ENCODE results near the gene ACTN1.

Gene ACTN1

GRCh38 chr14:68972507-68973218 is 6.4 kb downstream of the ACTN1 start:
- peaks cover 12% of the 10 kb centered on the region for H3K36me3 ChIP-seq (replicated peaks; ENCODE audit: low read depth, low read length)

GRCh38 chr14:68971411-68972035 is 7.6 kb downstream of the ACTN1 start:
- peaks cover 5% of the 10 kb centered on the region for H3K4me1 ChIP-seq (ENCODE audit: low read length)
- no peak overlapping the region for H3K9ac ChIP-seq (ENCODE audit: low read length)
- H3K4me3 ChIP-seq (ENCODE audit: low read length) = no peak overlapping the region
- no peak for TF ChIP-seq CTCF (IDR thresholded peaks at IDR 0.05; ENCODE audit: low read depth, low read length)
- no peak for TF ChIP-seq EZH2phosphoT487 (IDR thresholded peaks at IDR 0.05; ENCODE audit: low read depth)
- H3K79me2 ChIP-seq (ENCODE audit: low read length) = no peaks in the 10 kb centered on the region
- peaks cover 12% of the 10 kb centered on the region for H3K36me3 ChIP-seq (replicated peaks; ENCODE audit: low read depth, low read length)
- no peaks in the 10 kb centered on the region for H4K20me1 ChIP-seq (ENCODE audit: insufficient read depth, low read length)
- no peak overlapping the region for H3K27ac ChIP-seq (ENCODE audit: low read length)
- H3K4me2 ChIP-seq (ENCODE audit: low read length) = no peak overlapping the region
- peaks cover 7% of the 10 kb centered on the region; the same call in 1 of the 2 replicates for H3K9me3 ChIP-seq (ENCODE audit: insufficient read depth, low read length)
- H3K27me3 ChIP-seq (ENCODE audit: low read depth, low read length) = peaks cover 24% of the 10 kb centered on the region
- H2AFZ ChIP-seq (ENCODE audit: low read depth, low read length) = no peak overlapping the region

More at GRCh38 chr14:68972507-68973218, 6.4 kb downstream of the ACTN1 start:
- H3K27ac ChIP-seq (ENCODE audit: low read length) = no peak overlapping the region
- no peak for TF ChIP-seq EZH2phosphoT487 (IDR thresholded peaks at IDR 0.05; ENCODE audit: low read depth)
- TF ChIP-seq CTCF (IDR thresholded peaks at IDR 0.05; ENCODE audit: low read depth, low read length) = no peak
- peaks cover 7% of the 10 kb centered on the region; the same call in 1 of the 2 replicates for H3K9me3 ChIP-seq (ENCODE audit: insufficient read depth, low read length)
- no peaks in the 10 kb centered on the region for H3K79me2 ChIP-seq (ENCODE audit: low read length)
- no peaks in the 10 kb centered on the region for H4K20me1 ChIP-seq (ENCODE audit: insufficient read depth, low read length)
- no peak overlapping the region for H3K9ac ChIP-seq (ENCODE audit: low read length)
- H3K27me3 ChIP-seq (ENCODE audit: low read depth, low read length) = peaks cover 17% of the 10 kb centered on the region; the same call in 1 of the 2 replicates
- H3K4me1 ChIP-seq (ENCODE audit: low read length) = peaks cover 17% of the 10 kb centered on the region
- H3K4me2 ChIP-seq (ENCODE audit: low read length) = no peak overlapping the region
- H2AFZ ChIP-seq (ENCODE audit: low read depth, low read length) = no peak overlapping the region
- H3K4me3 ChIP-seq (ENCODE audit: low read length) = no peak overlapping the region

- TF ChIP-seq CTCF (IDR thresholded peaks at IDR 0.05; ENCODE audit: low read depth, low read length) (no peak), EZH2phosphoT487 (IDR thresholded peaks at IDR 0.05; ENCODE audit: low read depth) (no peak)
- peaks cover 7% of the 10 kb centered on the region; the same call in 1 of the 2 replicates for H3K9me3 ChIP-seq (ENCODE audit: insufficient read depth, low read length)
- no peak overlapping the region for H3K9ac ChIP-seq (ENCODE audit: low read length)
- H2AFZ ChIP-seq (ENCODE audit: low read depth, low read length) = no peak overlapping the region
- peaks cover 22% of the 10 kb centered on the region for H3K27me3 ChIP-seq (ENCODE audit: low read depth, low read length)
- H3K4me2 ChIP-seq (ENCODE audit: low read length) = no peak overlapping the region
- no peaks in the 10 kb centered on the region for H4K20me1 ChIP-seq (ENCODE audit: insufficient read depth, low read length)
- H3K4me3 ChIP-seq (ENCODE audit: low read length) = no peak overlapping the region
- no peaks in the 10 kb centered on the region for H3K79me2 ChIP-seq (ENCODE audit: low read length)
- no peaks in the 10 kb centered on the region for H3K4me1 ChIP-seq (ENCODE audit: low read length)
- H3K27ac ChIP-seq (ENCODE audit: low read length) = no peak overlapping the region
- H3K36me3 ChIP-seq (replicated peaks; ENCODE audit: low read depth, low read length) = peaks cover 12% of the 10 kb centered on the region
Observed at GRCh38 chr14:68970736-68971135, 8.4 kb downstream of the ACTN1 start.

GRCh38 chr14:68970038-68970612 is 9.0 kb downstream of the ACTN1 start:
- Histone ChIP-seq H3K27ac (ENCODE audit: low read length) (no peak overlapping the region), H3K4me1 (ENCODE audit: low read length) (no peaks in the 10 kb centered on the region), H3K79me2 (ENCODE audit: low read length) (no peaks in the 10 kb centered on the region), H3K27me3 (ENCODE audit: low read depth, low read length) (peaks cover 22% of the 10 kb centered on the region), H3K4me3 (ENCODE audit: low read length) (no peak overlapping the region), H4K20me1 (ENCODE audit: insufficient read depth, low read length) (no peaks in the 10 kb centered on the region), H3K9me3 (ENCODE audit: insufficient read depth, low read length) (peaks cover 7% of the 10 kb centered on the region; the same call in 1 of the 2 replicates), H3K36me3 (replicated peaks; ENCODE audit: low read depth, low read length) (peaks cover 12% of the 10 kb centered on the region), H3K9ac (ENCODE audit: low read length) (no peak overlapping the region), H3K4me2 (ENCODE audit: low read length) (no peak overlapping the region), H2AFZ (ENCODE audit: low read depth, low read length) (no peak overlapping the region)
- TF ChIP-seq CTCF (IDR thresholded peaks at IDR 0.05; ENCODE audit: low read depth, low read length) = no peak
- TF ChIP-seq EZH2phosphoT487 (IDR thresholded peaks at IDR 0.05; ENCODE audit: low read depth) = no peak
